BJ (cell line): Measurements from ENCODE around the gene HYAL2. TPM values are rescaled to one million over a fixed set of nuclear protein-coding genes. Genes with fewer than 3 reads are reported as not detected.
A peak's percentile ranks its signal among the peaks of the same experiment; 100 is the strongest.

ENCODE experiments used
- CTCF ChIA-PET: fragments of 350-600 bp; formaldehyde crosslinking; extraction: SDS; loops from one replicate; lab custom pipeline; 2021; ENCODE audit warnings: antibody characterized with exemption, inconsistent platforms; lab: Yijun Ruan, JAX
- POLR2A ChIA-PET: fragments of 300-600 bp; sonication (Branson Sonifier 250); formaldehyde crosslinking; extraction: SDS; loops from one replicate; lab custom pipeline; 2021; ENCODE audit warnings: antibody characterized with exemption; lab: Charles Lee
- DNase-seq: peaks from one replicate; pipeline ENCODE4 v3.0.0-alpha.2; 2011; ENCODE audit warnings: low read depth
- H3K27me3 ChIP-seq: 2 replicates; pipeline ENCODE4 v1.6.0; 2011; ENCODE audit warnings: low read length; ENCODE audit not compliant: control insufficient read depth, insufficient read depth
- H3K36me3 ChIP-seq: 2 replicates; pipeline ENCODE4 v1.5.1; 2011; ENCODE audit warnings: low read length; ENCODE audit not compliant: control insufficient read depth, insufficient read depth
- H3K4me3 ChIP-seq: 2 replicates; pipeline ENCODE4 v1.5.1; 2011; ENCODE audit warnings: low read depth, mild to moderate bottlenecking, control low read depth, low read length
- polyA plus RNA-seq: library from polyadenylated mRNA; depleted of rRNA; stranded (reverse); fragments of >200 nt; gene quantifications from 2 replicates; pipeline ENCODE4 v1.2.3, GENCODE V29; 2011
- TF ChIP-seq, protein P1 (sequence below): IDR thresholded peaks from 2 replicates; pipeline ENCODE4 v1.5.1; 2011; ENCODE audit warnings: low read depth, mild to moderate bottlenecking, control low read depth, inconsistent platforms, low read length, moderate library complexity; ENCODE audit not compliant: insufficient read depth

Gene HYAL2
- polyA plus RNA-seq, 1 experiment, result 63.2 TPM

GRCh38 chr3:50350527-50351322 lies 28.2 kb upstream of the HYAL2 start, which contains the start of the genes CYB561D2 and NPRL2:
CYB561D2 (plus strand) TSS chr3:50350862; CDS start chr3:50351434, 572 bp downstream.
NPRL2 (minus strand) TSS chr3:50350775; CDS start chr3:50350652, 123 bp downstream.
- POLR2A ChIA-PET, result interaction anchor here (0.7 kb wide), 1 partner anchor 13 kb away, joined by 5 read pairs; no protein-coding TSS in a partner anchor
- H3K4me3 ChIP-seq, result peak within 1 kb of the TSS; percentile 85

GRCh38 chr3:50350213-50350526 lies 27.6 kb upstream of the HYAL2 start:
- no peaks in the 10 kb centered on the region for H3K27me3 ChIP-seq

More at GRCh38 chr3:50350527-50351322, 28.2 kb upstream of the HYAL2 start, which contains the start of the genes CYB561D2 and NPRL2:
- TF ChIP-seq, protein P1, sequence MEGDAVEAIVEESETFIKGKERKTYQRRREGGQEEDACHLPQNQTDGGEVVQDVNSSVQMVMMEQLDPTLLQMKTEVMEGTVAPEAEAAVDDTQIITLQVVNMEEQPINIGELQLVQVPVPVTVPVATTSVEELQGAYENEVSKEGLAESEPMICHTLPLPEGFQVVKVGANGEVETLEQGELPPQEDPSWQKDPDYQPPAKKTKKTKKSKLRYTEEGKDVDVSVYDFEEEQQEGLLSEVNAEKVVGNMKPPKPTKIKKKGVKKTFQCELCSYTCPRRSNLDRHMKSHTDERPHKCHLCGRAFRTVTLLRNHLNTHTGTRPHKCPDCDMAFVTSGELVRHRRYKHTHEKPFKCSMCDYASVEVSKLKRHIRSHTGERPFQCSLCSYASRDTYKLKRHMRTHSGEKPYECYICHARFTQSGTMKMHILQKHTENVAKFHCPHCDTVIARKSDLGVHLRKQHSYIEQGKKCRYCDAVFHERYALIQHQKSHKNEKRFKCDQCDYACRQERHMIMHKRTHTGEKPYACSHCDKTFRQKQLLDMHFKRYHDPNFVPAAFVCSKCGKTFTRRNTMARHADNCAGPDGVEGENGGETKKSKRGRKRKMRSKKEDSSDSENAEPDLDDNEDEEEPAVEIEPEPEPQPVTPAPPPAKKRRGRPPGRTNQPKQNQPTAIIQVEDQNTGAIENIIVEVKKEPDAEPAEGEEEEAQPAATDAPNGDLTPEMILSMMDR, result no peak
- Histone ChIP-seq H3K36me3 (peaks cover 21% of the 10 kb centered on the region), H3K27me3 (no peaks in the 10 kb centered on the region)
- peak; percentile 68 for DNase-seq
- CTCF ChIA-PET, result interaction anchor here (0.6 to 7.3 kb wide), 10 partner anchors 8 to 202 kb away, joined by 3 to 98 read pairs (median 4); partner anchors contain the start of gene RASSF1

GRCh38 chr3:50347187-50347813 lies 24.8 kb upstream of the HYAL2 start:
- DNase-seq, result no peak
- ChIA-PET POLR2A (no interaction called here), CTCF (interaction anchor here (0.7 to 7.3 kb wide), 17 partner anchors 10 to 266 kb away, joined by 3 to 98 read pairs (median 3); partner anchors contain the start of gene CISH)
- H3K36me3 ChIP-seq, result peaks cover 2% of the 10 kb centered on the region; the same call in 1 of the 2 replicates
- TF ChIP-seq, protein P1, result peak; percentile 72
- no peak overlapping the region for H3K4me3 ChIP-seq
- no peaks in the 10 kb centered on the region for H3K27me3 ChIP-seq

More at GRCh38 chr3:50350213-50350526, 27.6 kb upstream of the HYAL2 start:
- ChIA-PET POLR2A (interaction anchor here (0.7 kb wide), 1 partner anchor 13 kb away, joined by 5 read pairs; no protein-coding TSS in a partner anchor), CTCF (interaction anchor here (0.8 to 7.3 kb wide), 7 partner anchors 7 to 203 kb away, joined by 3 to 98 read pairs (median 4); partner anchors contain the start of gene RASSF1)
- Histone ChIP-seq H3K36me3 (peaks cover 18% of the 10 kb centered on the region), H3K4me3 (peak overlapping the region; percentile 85)
- TF ChIP-seq, protein P1, result no peak
- no peak for DNase-seq

GRCh38 chr3:50345586-50346234 lies 23.2 kb upstream of the HYAL2 start, which contains the start of gene ZMYND10:
ZMYND10 (minus strand) TSS chr3:50345732; CDS start chr3:50345579, 153 bp downstream.
- Histone ChIP-seq H3K36me3 (peaks cover 2% of the 10 kb centered on the region; the same call in 1 of the 2 replicates), H3K4me3 (peak within 1 kb of the TSS; percentile 37), H3K27me3 (no peaks in the 10 kb centered on the region)
- no peak for DNase-seq
- ChIA-PET POLR2A (no interaction called here), CTCF (interaction anchor here (0.6 to 7.3 kb wide), 4 partner anchors 80 to 1043 kb away, joined by 3 to 98 read pairs (median 4); no protein-coding TSS in a partner anchor)
- TF ChIP-seq, protein P1, result no peak
